ENCODE results near the gene PPM1N.

PPM1N gene

DNA sequence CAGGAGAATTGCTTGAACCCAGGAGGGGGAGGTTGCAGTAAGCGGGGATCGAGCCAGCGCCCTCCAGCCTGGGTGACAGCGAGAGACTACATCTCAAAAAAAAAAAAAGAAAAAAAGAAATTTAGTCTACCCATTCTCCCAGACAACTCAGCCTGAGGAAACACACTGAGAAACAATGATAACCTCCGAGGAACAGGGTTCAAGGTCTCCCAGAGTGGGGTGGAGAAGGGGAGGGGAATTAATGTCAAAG is 7.7 kb downstream of the PPM1N start:
- Histone ChIP-seq H3K27ac (peak overlapping the region in 20 of 21 experiments; percentile 75 to 100 (median 94)), H3K4me3 (peak overlapping the region; percentile 80 to 98 (median 95))

DNA sequence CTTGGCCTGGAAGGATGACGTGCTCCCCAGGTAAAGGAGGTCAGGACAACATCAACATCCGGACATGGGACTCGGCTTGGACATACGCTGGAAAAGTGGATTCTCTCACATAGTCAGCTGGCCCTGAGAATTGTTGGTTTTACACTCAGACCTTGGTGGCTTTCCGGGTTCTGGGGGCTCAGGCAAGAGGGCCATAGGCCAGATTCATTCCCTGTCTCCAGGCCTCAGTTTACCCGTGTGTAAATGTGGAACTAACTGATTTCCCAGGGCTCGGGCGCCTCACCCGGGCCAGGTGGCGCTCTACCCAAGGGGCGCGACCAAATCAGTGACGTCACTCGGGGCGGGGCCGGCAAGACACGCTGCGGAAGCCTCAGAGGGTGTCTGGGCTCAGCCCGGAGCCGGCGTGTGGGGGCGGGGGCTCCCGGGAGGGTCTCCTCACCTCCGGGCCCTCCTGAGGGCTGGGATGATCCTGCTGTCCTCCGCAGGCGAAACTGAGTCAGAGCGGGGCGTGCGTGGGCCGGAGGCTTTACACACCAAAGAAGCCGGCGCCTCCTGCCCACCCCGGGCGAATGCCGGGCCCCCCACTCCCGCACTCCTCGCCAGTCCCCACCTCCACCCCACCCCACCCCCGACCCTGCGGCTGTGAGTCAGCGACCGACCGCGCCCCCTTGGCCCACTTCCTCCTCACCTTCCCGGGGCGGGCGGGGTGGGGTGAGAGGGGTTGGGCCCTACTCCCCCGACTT is 8.2 kb downstream of the PPM1N start:
- Histone ChIP-seq H3K27ac (peak overlapping the region; percentile 42 to 100 (median 94)), H3K4me3 (peak overlapping the region; percentile 80 to 98 (median 95))

DNA sequence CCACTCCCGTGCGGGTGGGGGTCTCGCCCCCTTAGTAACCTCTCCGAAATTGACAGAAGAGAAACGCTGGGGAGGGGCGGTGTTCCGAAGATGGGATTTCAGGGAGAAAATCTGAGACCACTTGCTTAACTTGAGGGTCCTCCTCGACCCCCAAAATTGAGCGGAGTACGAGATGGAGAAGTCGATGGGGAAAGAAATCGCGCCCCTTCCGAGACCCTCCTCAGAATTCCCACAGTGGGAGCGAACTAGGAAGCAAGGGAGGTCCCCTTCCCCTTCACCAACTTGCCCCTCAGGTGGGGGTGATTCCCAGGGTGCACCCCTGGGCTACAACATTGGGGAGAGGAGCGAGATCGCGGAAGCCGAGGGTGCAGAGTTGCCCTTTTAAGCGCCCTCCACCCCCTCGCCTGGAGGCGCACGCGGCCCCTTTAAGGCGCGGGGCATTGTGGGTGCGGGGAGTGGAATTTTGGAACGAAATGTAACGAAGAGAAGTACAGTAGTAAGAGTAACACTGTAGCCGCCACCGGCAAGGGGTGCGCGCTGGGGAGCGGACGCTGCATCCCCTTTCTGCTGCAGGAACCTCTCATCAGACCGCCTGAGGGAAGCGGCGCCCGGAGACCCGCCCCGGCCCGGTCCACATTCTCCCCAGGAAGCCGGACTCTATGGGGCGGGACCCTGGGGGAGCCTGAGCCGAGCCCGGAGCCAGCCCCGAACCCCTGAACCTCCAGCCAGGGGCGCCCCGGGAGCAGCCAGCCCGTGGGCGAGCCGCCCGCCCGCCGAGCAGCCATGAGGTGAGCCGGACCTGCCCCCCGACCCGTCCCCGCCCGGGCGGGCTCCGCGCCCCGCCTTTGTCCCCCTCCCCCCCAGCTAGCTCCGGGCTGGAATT is 9.0 kb downstream of the PPM1N start, which contains the start of gene VASP:
Gene VASP, plus strand, starts transcription at position 491 of the 883 bp plus-strand sequence. Its CDS starts 293 bp downstream, at position 784.
- Histone ChIP-seq H3K27ac (peak within 1 kb of the TSS; percentile 42 to 100 (median 94)), H3K4me3 (peak within 1 kb of the TSS; percentile 80 to 98 (median 95))

DNA sequence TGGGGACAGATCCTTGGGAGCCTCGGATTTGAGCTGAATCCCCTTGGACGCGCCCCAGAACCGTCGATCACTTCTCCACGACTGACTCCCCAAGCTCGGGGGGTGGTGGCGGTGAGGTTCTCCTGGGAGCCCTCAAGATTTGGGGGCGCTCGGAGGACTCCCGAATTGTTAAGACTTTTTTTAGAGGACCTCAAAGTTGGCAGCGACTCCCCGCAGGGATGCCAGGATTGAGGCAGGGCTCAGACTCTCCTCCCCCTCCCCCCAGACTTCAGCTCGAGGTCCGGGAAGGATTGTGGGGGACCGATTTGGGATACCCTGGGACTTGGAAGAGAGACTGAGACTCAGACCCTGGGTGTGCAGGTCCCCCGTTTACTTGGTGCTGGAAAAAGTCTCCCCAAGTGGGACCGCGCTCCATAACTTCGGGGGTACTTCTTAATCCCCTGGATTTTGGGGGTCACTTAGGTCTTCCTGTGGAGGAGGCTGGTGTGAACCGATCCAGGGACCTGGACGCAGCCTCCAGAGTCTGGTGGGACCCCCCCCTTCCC is 9.7 kb downstream of the PPM1N start:
- peak overlapping the region; percentile 36 to 100 (median 94) for H3K27ac ChIP-seq
- peak overlapping the region; percentile 80 to 98 (median 95) for H3K4me3 ChIP-seq

DNA sequence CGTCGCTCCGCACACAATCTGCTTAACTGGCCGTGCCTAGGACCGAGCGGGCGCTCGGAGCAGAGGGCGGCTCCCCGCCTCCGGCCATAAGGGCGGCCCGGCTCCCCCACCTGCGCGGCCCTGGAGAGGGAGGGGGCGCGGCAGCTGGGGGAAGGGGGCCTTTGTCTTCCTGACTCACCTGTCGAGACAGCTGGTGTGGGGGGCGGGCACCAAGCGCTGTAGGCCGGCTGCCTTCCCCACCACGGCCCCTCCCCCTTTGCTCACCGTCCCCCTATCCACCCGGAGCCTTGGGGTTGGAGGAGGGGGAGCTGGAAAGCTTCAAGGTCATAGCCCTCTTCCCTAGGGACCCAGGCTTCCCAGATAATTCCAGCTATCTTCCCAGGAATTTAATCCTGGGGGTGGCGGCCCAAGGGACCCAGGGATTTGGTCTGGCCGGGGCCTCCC is 10.2 kb downstream of the PPM1N start:
- peak overlapping the region; percentile 34 to 100 (median 94) for H3K27ac ChIP-seq
- H3K4me3 ChIP-seq, result peak overlapping the region; percentile 80 to 98 (median 95)

DNA sequence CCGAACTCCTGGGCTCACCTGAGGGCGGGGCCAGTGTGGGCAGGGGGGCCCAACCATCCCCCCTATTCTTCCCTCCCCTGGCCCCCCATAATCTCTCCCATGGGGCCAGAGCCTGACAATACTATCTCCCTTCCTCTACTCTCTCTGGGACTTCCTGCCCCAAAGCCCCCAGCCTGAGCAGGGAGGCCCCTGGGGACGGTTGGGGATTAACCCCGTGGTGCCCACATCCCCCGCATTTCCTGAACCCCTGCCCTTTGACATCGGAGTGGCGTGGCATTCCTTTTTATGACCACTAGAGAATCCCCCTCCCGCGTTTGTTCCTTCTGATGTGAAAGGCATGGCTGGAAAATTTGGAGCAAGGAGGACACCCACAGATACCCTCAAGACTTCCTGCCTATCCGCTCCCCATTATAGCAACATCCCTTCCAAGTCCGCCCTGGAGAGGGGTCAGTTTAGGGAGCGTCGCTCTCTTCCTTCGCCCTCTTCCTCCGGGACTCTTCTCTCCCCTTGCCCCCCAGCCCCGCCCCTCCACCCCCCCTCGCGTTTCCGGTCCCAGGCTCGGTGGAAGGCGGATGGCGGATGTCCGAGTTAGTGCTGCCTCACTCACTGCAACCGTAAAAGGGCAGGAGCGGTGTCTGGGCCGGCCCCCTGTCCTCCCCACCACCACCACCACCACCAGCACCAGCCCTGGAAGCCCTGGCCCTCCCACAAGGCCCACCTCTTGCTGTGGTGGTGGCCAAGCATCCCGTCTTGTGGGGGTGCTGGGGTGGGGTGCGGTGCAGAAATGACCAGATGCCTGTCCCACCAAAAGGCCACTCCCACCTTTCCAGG is 10.8 kb downstream of the PPM1N start:
- Histone ChIP-seq H3K4me3 (peak overlapping the region; percentile 80 to 98 (median 95)), H3K27ac (peak overlapping the region; percentile 34 to 100 (median 94))

DNA sequence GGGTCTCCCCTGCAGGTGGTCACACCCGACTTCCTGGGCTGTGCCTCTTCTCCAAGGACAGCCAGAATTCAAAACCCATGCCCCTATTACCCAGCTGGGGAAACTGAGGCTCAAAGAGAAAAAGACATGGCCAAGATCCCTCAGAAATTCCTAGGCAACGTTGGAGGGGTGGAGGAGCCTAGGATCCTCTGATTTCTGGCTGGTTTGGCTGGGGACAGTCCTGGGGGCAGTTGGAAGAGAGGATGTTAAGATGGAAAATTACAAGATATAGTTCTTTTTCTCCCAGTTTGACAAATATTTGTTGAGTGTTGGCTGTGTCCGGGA is 11.4 kb downstream of the PPM1N start:
- Histone ChIP-seq H3K27ac (peak overlapping the region in 19 of 21 experiments; percentile 75 to 100 (median 94)), H3K4me3 (peak overlapping the region; percentile 80 to 98 (median 95))

DNA sequence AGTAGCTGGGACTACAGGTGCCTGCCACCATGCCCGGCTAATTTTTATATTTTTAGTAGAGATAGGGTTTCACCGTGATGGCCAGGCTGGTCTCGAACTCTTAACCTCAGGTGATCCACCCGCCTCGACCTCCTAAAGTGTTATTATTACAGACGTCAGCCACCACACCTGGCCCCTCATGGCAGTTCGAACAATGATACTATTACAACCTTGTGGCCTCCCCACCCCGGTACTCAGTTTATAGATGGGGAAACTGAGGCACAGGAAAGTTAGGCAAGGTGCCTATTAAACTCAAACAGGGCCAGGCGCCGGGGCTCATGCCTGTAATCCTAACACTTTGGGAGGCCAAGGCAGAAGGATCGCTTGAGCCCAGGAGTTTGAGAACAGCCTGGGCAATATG is 12.1 kb downstream of the PPM1N start:
- Histone ChIP-seq H3K4me3 (peak overlapping the region in 1 of 7 experiments; percentile 95), H3K27ac (peak overlapping the region in 5 of 21 experiments; percentile 86 to 100 (median 96))

DNA sequence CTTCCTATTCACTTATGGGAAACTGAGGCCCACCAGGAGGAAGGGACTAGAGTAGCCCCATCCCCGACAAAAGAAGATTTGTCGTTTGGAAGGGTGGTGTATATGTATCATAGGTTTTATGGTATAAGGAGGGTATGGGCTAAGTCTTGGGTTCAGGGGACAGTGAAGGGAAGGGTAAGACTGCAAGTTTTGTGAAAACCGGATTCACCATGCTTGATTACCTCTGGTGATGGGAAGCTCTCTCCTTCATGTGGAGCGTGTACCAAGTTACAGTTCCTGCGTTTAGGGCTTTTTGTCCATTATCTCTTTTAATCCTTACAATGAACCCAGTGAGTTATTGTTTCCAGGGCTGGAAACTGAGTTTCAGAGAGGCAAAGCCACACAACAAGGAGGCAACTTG is 12.8 kb downstream of the PPM1N start:
- Histone ChIP-seq H3K27ac (no peak overlapping the region), H3K4me3 (no peak overlapping the region)

DNA sequence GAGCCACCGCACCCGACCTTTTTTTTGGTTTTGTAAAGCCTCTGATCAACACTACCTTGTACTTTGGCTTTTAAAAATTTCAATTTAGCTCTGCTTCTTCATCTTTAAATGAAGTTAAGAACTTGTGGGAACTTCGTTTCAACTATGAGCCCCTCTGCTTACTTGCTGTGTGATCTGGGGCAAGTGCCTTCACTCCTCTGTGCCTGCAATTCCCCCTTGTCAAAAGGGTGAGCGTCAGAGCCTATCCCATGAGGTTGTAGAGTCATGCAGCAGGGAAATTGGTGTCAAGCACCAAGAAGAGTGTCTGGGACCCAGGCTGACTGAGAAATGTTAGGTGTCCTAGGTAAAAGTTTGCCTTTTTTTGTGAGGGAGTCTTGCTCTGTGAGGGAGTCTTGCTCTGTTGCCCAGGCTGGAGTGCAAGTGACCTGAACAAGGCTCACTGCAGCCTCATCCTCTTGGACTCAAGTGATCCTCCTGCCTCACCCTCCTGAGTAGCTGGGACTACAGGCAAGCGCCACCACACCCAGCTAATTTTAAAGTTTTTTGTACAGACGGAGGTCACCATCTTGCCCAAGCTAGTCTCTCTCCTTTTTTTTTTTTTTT is 14.7 kb downstream of the PPM1N start:
- Histone ChIP-seq H3K27ac (peak overlapping the region in 4 of 21 experiments; percentile 14 to 81 (median 28)), H3K4me3 (no peak overlapping the region)

DNA sequence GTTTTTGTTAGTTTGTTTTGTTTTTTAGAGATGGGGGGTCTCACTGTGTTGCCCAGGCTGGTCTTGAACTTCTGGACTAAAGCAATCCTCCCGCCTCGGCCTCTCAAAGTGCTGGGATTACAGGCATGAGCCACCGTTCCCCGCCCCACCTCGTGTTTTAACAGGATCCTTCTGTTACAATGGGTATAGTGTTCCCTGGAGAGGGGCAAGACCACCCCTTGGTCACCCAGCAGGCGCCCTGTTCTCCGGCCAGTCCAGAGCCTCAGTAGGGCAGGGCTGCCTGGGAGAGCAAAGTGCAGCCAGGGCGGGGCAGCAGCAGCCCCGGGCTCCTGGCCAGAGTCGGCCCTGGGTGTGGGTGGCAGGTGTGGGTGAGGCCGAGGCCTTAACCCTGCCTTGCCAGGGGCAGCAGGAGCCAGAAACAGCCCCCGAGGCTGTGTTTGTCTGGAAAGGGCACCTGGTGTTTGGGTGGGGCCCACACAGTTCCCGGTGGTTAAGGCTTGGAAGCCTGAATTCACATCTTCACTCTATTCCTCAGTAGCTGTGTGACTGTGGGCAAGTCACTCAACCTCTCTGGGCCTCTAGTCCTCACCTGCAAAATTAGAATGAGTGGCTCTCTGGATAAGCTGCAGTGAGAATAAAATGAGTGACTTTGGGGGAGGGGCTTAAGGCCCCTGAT is 16.3 kb downstream of the PPM1N start:
- Histone ChIP-seq H3K4me3 (no peak overlapping the region), H3K27ac (peak overlapping the region in 19 of 21 experiments; percentile 23 to 88 (median 68))

DNA sequence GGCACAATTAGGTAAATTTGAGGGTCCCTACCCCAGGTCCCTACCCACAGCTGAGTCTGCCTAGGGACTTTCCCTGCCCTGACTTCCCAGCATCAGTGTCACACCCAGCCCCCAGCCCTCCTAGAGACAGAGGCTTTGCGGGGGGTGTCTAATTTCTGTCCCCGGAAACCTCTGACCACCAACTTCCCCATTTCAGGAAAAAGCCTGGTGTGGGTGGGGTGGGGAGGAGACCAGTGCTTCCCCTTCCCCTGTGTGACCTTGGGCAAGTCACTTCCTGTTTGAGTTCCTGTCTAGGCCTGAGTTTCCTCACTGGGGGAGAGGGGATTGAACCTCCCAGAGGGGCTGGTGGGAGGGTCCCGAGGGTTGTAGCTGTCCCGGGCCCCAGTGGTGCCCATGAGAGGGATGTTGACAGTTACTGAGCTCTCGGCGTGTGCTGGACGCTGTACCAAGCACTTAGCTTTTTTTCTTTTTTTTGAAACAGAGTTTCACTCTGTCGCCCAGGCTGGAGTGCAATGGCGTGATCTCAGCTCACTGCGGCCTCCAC is 16.9 kb downstream of the PPM1N start:
- Histone ChIP-seq H3K4me3 (no peak overlapping the region), H3K27ac (peak overlapping the region in 19 of 21 experiments; percentile 23 to 88 (median 68))

DNA sequence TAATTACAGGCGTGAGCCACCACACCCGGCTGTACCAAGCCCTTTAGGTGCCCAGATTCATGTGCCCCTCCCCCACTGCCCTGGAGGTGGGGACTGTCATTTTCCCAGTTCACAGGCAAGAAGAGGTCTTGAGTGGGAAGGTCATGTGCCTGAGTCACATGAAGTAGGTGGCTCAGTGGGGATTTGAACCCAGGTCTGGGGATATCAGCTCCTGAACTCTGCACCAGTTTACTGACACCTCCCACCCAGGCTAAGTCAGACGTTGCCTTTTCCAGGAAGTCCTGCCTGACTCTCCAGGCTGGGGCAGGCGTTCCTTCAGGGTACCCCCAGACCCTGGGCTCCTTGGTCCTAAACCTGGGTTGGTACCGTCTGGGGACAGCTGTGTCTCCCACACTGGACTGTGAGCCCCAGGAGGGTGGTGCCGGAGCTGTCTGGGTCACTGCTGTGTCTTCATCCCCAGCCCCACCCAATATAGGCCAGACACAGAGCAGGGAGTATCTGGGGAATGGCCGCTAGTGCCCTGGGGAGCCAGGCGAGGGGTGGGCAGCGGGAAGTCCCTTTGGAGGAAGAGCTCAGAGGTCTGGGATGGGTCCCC is 17.7 kb downstream of the PPM1N start:
- Histone ChIP-seq H3K4me3 (peak overlapping the region in 1 of 7 experiments; percentile 3), H3K27ac (peak overlapping the region in 20 of 21 experiments; percentile 1 to 88 (median 68))

DNA sequence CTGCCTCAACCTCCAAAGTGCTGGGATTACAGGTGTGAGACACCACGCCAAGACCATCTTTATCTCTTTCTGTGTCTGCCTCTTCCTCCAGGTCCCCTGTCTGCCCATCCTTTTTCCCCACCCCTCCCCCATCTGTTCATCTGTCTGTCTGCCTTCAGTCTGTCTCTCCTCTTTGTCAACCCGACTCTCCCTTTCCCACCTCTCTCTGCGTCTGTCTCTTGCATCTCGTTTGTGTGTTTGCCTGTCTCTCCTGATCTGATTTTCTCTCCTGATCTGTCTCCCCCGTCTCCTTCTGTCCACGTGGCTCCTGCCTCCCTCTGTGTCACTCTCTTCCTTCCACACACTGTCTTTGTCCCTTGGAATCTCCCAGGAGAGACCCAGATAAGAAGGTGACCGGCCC is 19.0 kb downstream of the PPM1N start:
- Histone ChIP-seq H3K27ac (no peak overlapping the region), H3K4me3 (no peak overlapping the region)

DNA sequence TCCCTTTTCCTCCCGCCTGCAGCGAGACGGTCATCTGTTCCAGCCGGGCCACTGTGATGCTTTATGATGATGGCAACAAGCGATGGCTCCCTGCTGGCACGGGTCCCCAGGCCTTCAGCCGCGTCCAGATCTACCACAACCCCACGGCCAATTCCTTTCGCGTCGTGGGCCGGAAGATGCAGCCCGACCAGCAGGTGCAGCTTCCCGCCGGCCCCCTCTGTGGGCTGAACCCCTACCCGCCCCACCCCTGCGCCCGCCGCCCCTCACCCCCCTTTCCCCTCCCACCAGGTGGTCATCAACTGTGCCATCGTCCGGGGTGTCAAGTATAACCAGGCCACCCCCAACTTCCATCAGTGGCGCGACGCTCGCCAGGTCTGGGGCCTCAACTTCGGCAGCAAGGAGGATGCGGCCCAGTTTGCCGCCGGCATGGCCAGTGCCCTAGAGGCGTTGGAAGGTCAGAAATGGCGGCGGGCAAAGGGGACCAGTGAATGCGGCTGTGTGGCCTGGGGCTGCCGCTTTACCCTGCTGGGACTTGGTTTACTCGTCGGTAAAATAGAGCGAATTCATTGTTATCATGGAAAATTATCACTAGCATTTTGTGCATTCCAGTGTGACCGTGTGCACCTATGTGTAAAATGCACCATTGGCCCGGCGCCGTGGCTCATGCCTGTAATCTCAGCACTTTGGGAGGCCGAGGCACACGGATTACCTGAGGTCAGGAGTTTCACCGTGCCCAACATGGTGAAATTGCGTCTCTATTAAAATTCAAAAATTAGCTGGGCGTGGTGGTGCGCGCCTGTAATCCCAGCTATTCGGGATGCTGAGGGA is 19.6 kb downstream of the PPM1N start:
- Histone ChIP-seq H3K27ac (no peak overlapping the region), H3K4me3 (no peak overlapping the region)

DNA sequence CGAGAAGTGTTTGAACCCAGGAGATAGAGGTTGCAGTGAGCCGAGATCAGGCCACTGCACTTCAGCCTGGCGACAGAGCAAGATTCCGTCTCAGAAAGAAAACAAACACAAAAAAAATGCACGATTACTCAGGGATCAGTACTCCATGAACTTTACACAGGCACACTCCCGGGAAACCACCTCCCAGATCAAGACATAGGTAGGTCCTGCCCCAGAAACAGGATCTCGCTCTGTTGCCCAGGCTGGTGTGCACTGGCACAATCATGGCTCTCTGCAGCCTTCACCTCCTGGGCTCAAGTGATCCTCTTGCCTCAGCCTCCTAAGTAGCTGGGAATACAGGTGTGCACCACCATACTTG is 20.2 kb downstream of the PPM1N start:
- Histone ChIP-seq H3K27ac (no peak overlapping the region), H3K4me3 (no peak overlapping the region)

Data from skin epidermis (tissue), 12 donors.